ENCODE results near the gene FOXD4L1.
"Not testable (repeated sequence)": the region's sequence is repeated elsewhere in the genome, so short reads cannot be mapped to it uniquely, and the experiment has no call there.

The FOXD4L1 gene

DNA sequence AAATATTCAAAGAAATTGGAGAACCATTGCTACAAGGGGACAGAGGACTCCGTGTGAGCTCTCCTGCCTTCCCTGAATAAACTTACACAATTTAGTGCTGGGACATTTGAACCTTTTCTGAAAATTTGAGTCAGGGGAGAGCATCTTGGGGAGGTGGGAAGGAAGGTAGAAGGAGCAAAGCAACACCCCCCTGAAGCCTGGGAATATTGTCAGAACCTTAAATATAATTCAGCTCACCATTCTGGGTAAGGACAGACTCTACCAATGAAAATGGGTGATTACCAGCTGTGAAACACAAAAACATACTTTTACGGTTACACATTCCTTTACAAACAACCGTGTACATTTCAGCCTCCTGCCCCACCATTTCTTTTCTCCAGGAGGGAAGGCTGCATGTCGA is at the start of gene FOXD4L1:
Gene FOXD4L1 (plus strand): TSS at position 301 of the 400 bp plus-strand sequence. CDS start 592 bp downstream, outside the sequence.
- not testable (repeated sequence) for DNase-seq (ENCODE audit: low spot score)

DNA sequence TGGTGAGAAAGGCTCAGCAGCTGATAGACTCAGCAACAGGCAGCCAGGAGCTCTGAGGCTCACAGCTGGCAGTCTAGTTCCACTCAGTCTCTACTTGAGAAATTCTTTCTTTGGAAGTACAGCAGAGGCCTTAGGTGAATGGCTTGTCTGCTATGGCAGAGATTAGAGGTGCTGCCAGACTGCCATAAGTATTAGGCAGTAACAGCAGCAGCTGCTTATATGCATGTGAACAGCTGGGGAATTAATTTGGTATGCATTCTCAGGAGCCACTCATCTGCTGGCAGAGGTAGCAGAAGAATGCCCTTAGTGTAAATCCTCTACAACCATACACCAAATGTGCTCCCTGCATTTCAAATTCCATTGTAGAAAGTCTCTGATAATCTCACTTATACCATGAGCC is 32.7 kb upstream of the FOXD4L1 start:
- DNase-seq (ENCODE audit: low spot score), result not testable (repeated sequence)

DNA sequence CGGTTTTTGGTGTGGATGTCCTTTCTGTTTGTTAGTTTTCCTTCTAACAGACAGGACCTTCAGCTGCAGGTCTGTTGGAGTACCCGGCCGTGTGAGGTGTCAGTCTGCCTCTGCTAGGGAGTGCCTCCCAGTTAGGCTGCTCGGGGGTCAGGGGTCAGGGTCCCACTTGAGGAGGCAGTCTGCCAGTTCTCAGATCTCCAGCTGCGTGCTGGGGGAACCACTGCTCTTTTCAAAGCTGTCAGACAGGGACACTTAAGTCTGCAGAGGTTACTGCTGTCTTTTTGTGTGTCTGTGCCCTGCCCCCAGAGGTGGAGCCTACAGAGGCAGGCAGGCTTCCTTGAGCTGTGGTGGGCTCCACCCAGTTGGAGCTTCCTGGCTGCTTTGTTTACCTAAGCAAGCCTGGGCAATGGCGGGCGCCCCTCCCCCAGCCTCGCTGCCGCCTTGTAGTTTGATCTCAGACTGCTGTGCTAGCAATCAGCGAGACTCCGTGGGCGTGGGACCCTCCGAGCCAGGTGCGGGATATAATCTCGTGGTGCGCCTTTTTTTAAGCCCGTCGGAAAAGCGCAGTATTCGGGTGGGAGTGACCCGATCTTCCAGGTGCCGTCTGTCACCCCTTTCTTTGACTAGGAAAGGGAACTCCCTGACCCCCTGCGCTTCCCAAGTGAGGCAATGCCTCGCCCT is 21.6 kb upstream of the FOXD4L1 start:
- not testable (repeated sequence) for DNase-seq (ENCODE audit: low spot score)

DNA sequence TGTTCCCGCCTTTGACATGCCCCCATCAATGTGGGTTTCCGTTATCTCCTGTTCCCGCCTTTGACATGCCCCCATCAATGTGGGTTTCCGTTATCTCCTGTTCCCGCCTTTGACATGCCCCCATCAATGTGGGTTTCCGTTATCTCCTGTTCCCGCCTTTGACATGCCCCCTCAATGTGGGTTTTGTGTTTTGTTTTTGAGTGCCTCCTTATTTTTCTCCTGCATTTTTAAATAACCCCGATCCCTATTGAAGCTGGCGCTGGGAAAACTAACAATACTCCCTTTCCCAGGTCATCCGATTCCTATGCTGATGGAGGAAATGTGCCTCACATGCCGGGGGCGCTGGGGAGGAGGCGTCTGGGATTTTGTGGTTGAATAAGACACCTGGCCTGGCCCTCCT is 1.9 kb upstream of the FOXD4L1 start:
- not testable (repeated sequence) for DNase-seq (ENCODE audit: low spot score)

DNA sequence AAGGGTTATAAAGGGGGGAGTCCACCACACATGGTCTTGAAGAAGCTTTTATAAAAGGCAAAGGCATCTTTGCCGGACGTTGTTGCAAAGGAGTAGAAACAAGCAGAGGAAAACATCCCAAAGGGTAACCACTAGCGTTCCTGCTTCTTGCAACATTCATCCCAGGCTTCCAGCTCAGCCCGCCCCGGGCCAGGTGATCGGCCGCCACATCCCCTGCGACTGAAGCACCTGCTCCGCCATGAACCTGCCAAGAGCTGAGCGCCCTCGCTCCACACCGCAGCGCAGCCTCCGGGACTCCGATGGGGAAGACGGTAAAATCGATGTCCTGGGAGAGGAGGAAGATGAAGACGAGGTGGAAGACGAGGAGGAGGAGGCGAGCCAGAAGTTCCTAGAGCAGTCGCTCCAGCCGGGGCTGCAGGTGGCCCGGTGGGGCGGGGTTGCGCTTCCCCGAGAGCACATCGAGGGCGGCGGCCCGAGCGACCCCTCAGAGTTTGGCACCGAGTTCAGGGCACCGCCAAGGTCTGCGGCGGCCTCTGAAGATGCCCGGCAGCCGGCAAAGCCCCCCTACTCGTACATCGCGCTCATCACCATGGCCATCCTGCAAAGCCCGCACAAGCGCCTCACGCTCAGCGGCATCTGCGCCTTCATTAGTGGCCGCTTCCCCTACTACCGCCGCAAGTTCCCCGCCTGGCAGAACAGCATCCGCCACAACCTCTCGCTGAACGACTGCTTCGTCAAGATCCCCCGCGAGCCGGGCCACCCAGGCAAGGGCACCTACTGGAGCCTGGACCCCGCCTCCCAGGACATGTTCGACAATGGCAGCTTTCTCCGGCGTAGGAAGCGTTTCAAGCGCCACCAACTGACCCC is 787 bp downstream of the FOXD4L1 start:
- not testable (repeated sequence) for DNase-seq (ENCODE audit: low spot score)

DNA sequence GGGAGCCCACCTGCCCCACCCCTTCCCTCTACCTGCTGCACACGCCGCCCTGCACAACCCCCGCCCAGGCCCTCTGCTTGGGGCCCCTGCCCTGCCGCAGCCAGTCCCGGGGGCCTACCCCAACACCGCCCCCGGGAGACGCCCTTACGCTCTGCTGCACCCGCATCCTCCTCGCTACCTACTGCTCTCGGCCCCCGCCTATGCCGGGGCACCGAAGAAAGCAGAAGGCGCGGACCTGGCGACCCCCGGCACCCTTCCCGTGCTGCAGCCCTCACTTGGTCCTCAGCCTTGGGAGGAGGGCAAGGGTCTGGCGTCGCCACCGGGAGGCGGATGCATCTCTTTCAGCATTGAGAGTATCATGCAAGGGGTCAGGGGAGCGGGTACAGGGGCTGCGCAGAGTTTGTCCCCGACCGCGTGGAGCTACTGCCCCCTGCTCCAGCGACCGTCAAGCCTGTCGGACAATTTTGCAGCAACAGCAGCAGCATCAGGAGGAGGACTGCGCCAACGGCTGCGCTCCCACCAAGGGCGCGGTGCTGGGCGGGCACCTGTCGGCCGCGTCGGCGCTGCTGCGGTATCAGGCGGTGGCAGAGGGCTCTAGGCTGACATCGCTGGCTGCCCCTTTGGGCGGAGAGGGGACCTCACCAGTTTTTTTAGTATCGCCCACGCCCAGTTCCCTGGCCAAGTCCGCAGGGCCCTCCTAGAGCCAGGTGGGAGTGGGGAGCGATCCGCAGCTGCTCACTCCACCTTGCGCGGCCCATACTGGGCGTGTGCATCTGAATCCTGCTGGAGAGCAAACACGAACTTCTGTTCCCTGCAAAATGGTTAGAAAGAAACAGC is 1.6 kb downstream of the FOXD4L1 start:
- peak; percentile 15 for DNase-seq (ENCODE audit: low spot score)

DNA sequence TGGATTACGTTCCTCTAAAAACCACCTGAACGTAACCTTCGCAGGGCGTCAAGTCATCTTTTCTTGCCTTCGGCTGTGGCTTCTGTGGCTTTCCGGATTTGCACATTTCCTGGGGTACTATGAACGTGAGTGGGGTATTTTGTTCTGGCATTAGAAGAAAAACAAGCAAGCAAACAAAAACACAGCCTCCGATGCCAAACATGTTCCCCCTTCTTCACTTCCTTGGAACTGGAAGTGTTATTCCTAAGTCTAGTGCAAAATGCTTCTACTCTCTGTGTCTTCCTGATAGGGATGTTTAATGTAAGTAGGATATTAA is 2.2 kb downstream of the FOXD4L1 start:
- DNase-seq (ENCODE audit: low spot score), result not testable (repeated sequence)

DNA sequence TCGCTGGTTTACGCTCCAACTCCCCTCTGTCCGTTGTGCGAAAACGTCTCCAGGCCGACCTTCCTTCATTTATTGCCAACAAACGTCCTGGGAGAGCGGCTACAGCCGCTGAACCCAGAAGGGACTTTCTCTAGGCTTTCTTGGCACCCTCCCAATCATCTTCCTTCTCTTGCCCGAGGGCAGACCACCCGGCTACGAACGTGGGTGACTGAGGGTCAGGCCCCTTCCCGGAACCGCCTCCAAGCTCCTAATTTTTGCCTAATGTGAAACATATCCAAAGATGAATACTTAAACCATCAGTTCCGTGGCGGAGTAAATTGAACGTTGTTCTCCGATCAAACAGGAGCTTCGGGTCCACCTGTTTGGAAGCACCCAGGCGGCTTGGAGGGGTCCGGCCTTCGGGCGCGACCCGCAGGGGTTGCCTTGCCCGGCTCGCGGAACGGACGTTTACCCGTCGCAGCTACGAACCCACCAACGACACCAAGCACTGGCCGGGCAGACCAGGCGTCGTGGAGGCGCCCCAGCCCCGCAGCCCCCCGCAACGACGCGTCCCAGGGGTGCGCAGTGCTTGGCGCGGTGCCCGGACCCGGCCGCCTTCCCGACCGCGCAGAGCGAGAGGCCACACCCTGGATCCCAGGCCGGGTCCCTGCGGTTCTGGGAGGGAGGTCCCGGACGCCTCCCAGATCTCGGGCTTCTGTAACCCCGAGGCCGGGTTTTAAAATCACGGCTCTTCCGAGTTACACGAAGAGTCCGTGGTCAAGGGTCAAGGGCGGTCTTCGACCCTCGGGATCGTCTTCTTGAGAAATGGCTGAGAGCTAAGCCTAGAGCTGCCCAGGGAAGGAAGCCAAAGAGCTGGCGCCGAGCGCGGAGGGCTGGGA is 4.0 kb downstream of the FOXD4L1 start:
- DNase-seq (ENCODE audit: low spot score), result not testable (repeated sequence)

DNA sequence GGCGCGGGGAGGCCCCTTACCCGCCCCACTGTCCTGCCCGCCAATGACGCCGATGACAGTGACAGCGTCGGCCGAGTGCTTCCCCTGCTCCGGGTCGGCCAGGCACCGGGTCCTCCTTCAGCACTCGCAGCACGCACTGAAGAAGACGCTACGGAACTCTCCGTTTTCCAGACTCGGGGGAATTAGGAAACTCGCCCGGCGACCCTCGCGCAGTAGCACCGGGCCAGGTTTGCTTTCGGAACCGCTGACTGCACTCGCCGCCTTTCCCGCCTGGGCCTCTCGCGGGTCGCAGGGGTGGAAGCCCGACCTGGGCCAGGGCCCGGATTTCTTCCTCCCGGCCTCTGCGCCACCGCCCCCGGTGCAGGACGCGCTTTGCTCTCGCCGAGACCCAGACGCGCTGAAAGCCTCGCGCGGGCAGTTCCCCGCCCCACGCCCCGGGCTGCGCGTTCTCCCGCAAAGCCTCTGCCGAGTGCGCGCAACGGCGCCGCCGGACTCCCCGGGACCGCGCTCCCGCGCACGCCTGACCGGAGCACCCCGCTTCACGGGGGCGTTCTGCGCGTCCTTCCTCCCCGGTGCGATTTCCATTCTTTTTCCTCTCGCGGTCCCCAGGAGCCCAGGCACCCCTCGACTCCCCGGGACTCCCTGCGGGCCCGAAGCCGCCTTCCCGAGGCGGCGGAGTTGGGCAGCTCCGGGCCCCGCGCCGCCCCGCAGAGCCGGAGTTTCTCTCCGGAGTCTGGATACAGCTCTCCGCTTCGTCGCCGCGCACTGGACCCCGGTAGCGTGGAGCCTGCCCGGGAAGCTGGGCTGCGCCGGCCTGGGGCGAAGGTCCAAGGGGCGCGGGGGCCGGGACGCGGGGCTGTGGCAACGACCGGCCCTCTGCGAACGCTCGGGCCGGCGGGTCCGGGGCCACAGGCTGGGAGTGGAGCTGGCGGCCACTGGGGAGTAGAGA is 4.9 kb downstream of the FOXD4L1 start:
- peak; percentile 30 for DNase-seq (ENCODE audit: low spot score)

DNA sequence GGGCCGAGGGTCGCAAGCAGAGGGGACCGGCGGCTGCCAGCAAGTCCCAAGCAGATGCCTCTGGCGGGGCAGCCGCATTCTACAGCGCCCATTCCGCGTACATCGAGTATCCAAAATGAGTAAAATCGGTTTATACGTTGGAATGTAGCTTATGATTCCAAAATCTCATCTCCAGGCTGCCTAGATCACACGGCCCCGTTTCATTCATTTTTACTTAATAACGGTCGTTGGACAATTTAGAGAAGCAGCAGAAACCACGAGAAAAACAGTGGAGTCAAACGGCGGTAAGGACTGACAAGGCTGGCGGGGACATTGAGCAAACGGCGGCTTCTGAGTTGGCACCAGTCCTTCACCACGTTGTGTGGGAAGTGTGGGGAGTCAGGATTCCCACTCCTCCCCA is 5.6 kb downstream of the FOXD4L1 start:
- DNase-seq (ENCODE audit: low spot score), result not testable (repeated sequence)

DNA sequence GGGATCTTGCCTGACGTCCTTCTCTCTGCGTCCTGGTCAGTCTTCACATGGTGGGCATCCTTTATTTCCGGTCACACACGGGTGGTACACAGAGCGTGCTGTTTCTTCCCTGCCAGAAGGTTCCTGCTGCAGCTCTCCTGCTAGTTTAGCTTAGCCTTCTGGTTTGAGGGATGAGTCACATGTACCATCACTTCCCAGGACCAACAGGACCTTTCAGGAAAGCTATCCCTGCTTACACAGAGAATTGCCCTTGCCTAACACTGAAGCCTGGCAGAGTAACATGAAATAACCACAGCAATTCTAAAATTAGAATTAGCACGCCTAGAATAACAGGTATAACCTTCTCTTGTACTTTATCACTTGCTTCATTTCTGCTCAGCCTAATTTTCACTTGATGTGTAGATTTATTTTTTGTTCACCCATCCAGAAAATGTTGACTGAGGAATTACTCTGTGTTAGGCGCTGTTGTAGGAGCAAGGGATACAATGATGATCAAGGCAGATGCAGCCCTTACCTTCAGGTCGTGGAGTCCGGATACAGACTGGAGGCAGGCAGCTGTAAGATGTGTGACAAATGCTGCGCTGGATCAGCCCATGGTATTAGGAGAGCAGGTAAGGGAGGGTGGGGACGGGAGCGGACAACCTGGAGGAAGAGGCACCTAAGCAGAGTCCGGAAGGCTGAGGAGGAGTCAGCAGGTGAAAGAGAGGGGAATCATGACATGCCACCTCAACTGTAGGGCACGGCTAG is 9.1 kb downstream of the FOXD4L1 start:
- DNase-seq (ENCODE audit: low spot score), result peak; percentile 2

DNA sequence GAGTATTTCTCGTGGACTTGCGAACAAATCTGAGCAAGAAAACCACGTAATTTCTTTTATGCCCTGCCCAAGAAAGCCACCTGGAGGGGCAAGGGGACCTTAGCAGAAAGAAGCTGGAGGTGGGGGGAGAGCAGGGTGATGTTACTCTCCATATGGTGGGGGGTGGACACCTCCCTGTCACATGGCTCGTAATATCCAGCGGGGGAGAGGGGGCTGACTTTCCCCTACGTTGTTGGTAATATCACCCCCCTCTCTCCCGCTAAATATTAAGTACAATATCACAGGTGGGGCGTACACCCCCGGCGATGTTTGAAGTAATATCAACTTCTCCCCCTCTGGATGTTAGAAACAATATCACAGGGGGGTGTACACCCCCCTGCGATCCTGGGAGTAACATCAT is 9.7 kb downstream of the FOXD4L1 start:
- DNase-seq (ENCODE audit: low spot score), result not testable (repeated sequence)

DNA sequence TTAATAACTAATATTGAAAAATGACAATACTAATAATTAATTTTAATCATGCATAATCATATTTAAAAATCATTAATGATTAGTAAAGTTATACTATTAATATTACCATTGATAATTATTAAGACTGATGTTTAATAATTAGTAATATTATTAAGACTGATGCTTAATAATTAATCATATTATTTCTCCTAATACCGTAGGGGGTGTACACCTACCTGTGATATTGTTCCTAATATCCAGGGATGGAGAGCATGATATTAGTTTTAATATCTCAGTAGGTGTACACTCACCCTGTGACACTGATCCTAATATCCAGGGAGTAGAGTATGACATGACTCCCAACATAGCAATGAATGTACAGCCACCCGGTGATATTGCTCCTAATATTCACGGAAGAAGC is 12.4 kb downstream of the FOXD4L1 start:
- not testable (repeated sequence) for DNase-seq (ENCODE audit: low spot score)

DNA sequence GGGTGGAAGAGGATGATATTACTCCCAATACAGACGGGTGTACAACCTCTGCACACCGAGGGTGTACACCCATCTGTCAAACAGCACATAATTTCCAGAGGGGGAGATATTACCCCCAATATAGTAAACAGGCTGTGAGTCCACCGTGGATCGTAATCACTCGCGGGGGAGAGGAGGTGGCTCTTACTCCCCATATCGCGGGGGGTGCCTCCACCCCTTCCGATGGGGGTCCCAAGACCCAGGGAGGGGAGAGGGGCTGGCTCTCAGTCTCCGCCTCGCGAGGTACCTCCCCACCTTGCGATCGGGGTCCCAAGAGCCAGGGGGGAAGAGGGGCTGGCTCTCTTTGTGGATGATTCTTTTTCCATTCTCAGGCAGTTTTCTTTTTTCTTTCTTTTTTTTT is 13.4 kb downstream of the FOXD4L1 start:
- DNase-seq (ENCODE audit: low spot score), result not testable (repeated sequence)

DNA sequence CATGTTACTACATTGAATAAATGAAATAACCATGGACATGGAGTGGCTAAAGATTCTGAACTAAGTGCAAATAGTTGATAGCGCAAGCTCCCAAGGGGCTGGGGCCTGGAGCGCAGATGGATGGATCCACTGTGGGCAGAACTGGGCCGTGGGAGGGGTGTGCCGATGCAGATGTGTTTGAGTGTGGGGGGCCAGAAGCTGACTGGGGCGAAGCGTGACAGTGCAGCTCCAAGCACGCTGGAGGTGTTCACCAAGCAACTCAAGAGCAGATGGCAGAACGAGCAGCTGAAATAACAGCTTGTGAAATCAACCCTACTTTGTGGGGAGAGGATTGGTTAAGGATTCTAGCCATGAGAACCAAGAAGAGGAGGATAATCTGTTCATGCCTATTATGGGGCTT is 17.0 kb downstream of the FOXD4L1 start:
- DNase-seq (ENCODE audit: low spot score), result not testable (repeated sequence)

DNA sequence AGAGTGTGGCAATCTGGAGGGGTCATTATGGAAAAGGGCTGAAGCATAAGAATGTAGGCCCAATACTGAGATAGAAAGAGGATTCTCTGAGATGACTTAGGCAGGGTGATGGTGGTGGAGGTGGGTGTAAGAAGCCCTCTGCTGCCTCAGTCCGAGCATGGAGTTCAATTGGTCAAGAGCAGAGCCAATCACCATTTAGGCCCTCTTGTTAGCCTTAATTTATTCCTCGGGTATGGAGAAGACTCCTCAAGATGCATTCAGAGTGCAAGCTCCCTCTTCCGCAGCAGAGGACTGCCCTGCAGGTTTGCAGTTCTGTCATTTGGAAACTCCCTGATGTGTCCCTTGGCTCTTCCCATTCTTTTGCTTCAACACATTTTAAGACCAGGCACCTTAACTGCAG is 17.5 kb downstream of the FOXD4L1 start:
- not testable (repeated sequence) for DNase-seq (ENCODE audit: low spot score)

DNA sequence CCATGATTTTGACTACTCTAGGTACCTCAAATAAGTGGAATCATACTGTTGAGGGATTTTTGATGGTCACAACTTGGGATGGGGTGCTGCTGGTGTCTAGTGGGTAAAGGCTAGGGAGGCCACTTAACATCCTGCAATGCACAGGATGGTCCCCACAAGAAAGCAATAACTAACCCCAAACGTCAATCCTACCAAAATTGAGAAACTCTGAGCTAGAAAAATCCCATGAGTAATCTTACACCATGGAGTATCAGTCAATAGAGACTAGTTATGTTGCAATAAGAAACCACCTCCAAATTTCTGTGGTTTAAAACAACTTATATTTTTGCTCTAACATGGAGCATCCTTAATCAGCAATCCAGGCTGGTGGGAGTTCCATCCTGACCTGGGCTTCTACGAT is 18.6 kb downstream of the FOXD4L1 start:
- DNase-seq (ENCODE audit: low spot score), result not testable (repeated sequence)

DNA sequence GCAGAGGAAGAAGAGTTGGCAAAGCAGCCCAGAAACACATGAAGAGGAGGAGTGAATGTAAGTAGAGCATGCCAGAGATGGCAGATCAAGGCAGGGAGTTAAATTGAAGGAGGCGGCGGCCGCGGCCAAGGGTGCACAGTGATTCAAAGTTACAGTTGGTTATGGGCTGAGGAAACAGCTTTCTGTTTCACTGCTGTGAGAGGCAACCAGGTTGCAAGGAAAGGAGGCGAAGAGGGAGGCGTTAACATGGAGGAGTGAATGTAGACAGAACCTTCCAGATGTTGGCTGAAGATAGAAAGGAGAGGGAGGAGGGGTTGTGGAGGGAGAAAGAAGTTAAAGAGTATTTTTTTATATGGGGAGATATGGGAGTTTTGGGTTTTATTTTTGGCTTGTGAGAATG is 22.4 kb downstream of the FOXD4L1 start:
- not testable (repeated sequence) for DNase-seq (ENCODE audit: low spot score)

DNA sequence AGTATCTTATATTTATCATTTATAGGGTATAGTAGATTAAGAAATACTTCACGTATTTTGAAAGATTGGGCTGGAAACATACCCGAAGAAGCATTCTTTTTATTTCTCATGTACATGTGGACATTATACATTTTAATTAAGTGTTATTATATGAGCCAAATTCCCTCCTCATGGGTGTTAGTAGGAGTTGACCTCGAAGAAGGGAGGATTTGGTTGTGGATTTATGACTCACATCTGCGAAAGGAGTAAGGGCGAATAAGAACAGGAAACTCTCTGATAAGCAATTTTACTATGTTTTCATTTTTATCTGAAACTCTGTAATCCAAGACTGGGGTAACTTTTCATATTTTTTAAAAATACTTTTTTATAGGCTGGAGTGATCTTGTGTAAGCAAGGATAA is 23.0 kb downstream of the FOXD4L1 start:
- not testable (repeated sequence) for DNase-seq (ENCODE audit: low spot score)
